HCT116 (cell line): ENCODE results near the gene KIAA1671. TPM values are rescaled to one million over a fixed set of nuclear protein-coding genes. Genes with fewer than 3 reads are reported as not detected.

Experiments used
- ATAC-seq: fragments of 200-7000 bp; cut with Tn5 transposase; 2 replicates; pipeline ENCODE4 v1.9.1; 2020; ENCODE audit warnings: mild to moderate bottlenecking, moderate library complexity
- BruUV-seq: library from RNA; stranded (reverse); fragments of 400-500 nt; replicated peaks from 2 replicates; lab custom pipeline; 2021; lab: Mats Ljungman, UMichigan
- CTCF ChIA-PET: fragments of 300-600 bp; sonication (Branson Sonifier 250); formaldehyde crosslinking; loops from one replicate; lab custom pipeline; 2021; ENCODE audit warnings: antibody characterized with exemption; lab: Charles Lee
- POLR2A ChIA-PET: fragments of 300-600, 350-600 bp; sonication (Branson Sonifier 250); formaldehyde crosslinking; loops from one replicate; lab custom pipeline; 2021; ENCODE audit warnings: antibody characterized with exemption; lab: Charles Lee
- RAD21 ChIA-PET, 2 experiments: fragments of 300-600 bp; sonication (Branson Sonifier 250); formaldehyde crosslinking; loops; one replicate each; lab custom pipeline; 2023; ENCODE audit warnings: low total read pairs in 2 of 2; ENCODE audit not compliant: uncharacterized antibody in 2 of 2, unreplicated experiment in 2 of 2, low non-redundant PET in 1 of 2; lab: Charles Lee
- DNase-seq: peaks from one replicate; pipeline ENCODE4 v3.0.0-alpha.2; 2010; ENCODE audit warnings: low read depth, low spot score
- H2AFZ ChIP-seq: fragments of 200-600 bp; shearing (Covaris generic), sonication (generic); 2 replicates; pipeline ENCODE4 v1.6.1; 2017; ENCODE audit warnings: low read depth, mixed run types, mixed read lengths, antibody characterized with exemption, low read length; ENCODE audit not compliant: poor library complexity, severe bottlenecking
- H3K27ac ChIP-seq: 2 replicates; pipeline ENCODE4 v1.5.1; 2012; ENCODE audit warnings: low read depth, low read length
- H3K27me3 ChIP-seq: fragments of 200-600 bp; sonication (generic); 2 replicates; pipeline ENCODE4 v1.6.1; 2016; ENCODE audit warnings: mixed run types, low read length, mixed read lengths; ENCODE audit not compliant: insufficient read depth
- H3K36me3 ChIP-seq, 2 experiments: fragments of 200-500 bp in 1 of 2; fragments of 200-600 bp in 1 of 2; sonication (Bioruptor generic) in 1 of 2; sonication (generic) in 1 of 2; 2 replicates each; pipeline versions ENCODE4 v1.5.1 to v1.6.1; 2014 to 2016; ENCODE audit warnings: low read length in 2 of 2, inconsistent platforms in 1 of 2, mixed read lengths in 1 of 2, mixed run types in 1 of 2; ENCODE audit not compliant: insufficient read depth in 2 of 2, control insufficient read depth in 1 of 2
- H3K4me1 ChIP-seq, 2 experiments: fragments of 200-600 bp in 1 of 2; sonication (generic) in 1 of 2; 2 replicates each; pipeline versions ENCODE4 v1.5.1 to v1.6.1; 2012 to 2017; ENCODE audit warnings: low read length in 2 of 2, inconsistent platforms in 1 of 2, mild to moderate bottlenecking in 1 of 2, mixed read lengths in 1 of 2, mixed run types in 1 of 2, moderate library complexity in 1 of 2; ENCODE audit not compliant: insufficient read depth in 2 of 2, control insufficient read depth in 1 of 2
- H3K4me2 ChIP-seq: fragments of 200-600 bp; sonication (generic); 2 replicates; pipeline ENCODE4 v1.6.1; 2017; ENCODE audit warnings: mixed run types, low read length, mixed read lengths
- H3K4me3 ChIP-seq, 2 experiments: fragments of 200-600 bp in 1 of 2; sonication (generic) in 1 of 2; replicated peaks in 1 of 2; 2 replicates each; pipeline ENCODE4 v1.5.1; 2011 to 2016; ENCODE audit warnings: low read length in 2 of 2, control low read depth in 1 of 2, low read depth in 1 of 2, mild to moderate bottlenecking in 1 of 2, mixed read lengths in 1 of 2, mixed run types in 1 of 2
- H3K79me2 ChIP-seq: fragments of 200-600 bp; sonication (generic); 2 replicates; pipeline ENCODE4 v1.6.1; 2017; ENCODE audit warnings: mild to moderate bottlenecking, mixed run types, low read length, moderate library complexity, mixed read lengths; ENCODE audit not compliant: insufficient read depth
- H3K9ac ChIP-seq: fragments of 200-600 bp; sonication (generic); 2 replicates; pipeline ENCODE4 v1.6.1; 2016; ENCODE audit warnings: low read length, mixed read lengths
- H3K9me2 ChIP-seq: fragments of 200-600 bp; sonication (generic), shearing (Covaris generic); 2 replicates; pipeline ENCODE4 v1.6.1; 2017; ENCODE audit warnings: mixed run types, mild to moderate bottlenecking, moderate library complexity; ENCODE audit not compliant: insufficient read depth
- H3K9me3 ChIP-seq, 2 experiments: fragments of 200-500 bp in 1 of 2; fragments of 200-600 bp in 1 of 2; sonication (Bioruptor generic) in 1 of 2; sonication (generic) in 1 of 2; 2 replicates each; pipeline ENCODE4 v1.6.1; 2014 to 2017; ENCODE audit warnings: low read length in 2 of 2, mixed read lengths in 2 of 2, inconsistent platforms in 1 of 2, low read depth in 1 of 2, mild to moderate bottlenecking in 1 of 2, mixed run types in 1 of 2, moderate library complexity in 1 of 2; ENCODE audit not compliant: control insufficient read depth in 1 of 2, insufficient read depth in 1 of 2
- H4K20me1 ChIP-seq: fragments of 200-600 bp; sonication (generic), shearing (Covaris generic); 2 replicates; pipeline ENCODE4 v1.6.1; 2017; ENCODE audit warnings: mixed run types, mild to moderate bottlenecking, moderate library complexity; ENCODE audit not compliant: insufficient read depth
- EZH2 ChIP-seq: fragments of 200-600 bp; sonication (generic); IDR thresholded peaks from 2 replicates; pipeline ENCODE4 v1.6.1; 2017; ENCODE audit warnings: antibody characterized with exemption, mixed run types
- SP1 ChIP-seq: IDR thresholded peaks from 2 replicates; pipeline ENCODE4 v1.6.1; 2012; ENCODE audit warnings: low read depth
- ZBTB33 ChIP-seq: IDR thresholded peaks from 2 replicates; pipeline ENCODE4 v1.6.1; 2011; ENCODE audit warnings: mild to moderate bottlenecking, low read length, moderate library complexity; ENCODE audit not compliant: insufficient replicate concordance; ENCODE audit errors: extremely low read depth
- intact Hi-C: fragments of 100-400 bp; cut with micrococcal nuclease; formaldehyde crosslinking; loops from 2 replicates; pipeline ENCODE4 v1.10.0; 2022
- total RNA-seq: library from RNA; stranded (reverse); gene quantifications from one replicate; pipeline ENCODE4 v1.2.1, GENCODE V29; 2021; ENCODE audit not compliant: unreplicated experiment

The KIAA1671 gene
- total RNA-seq, 1 experiment from 2014 or later, result 36.8 TPM

GRCh38 chr22:25025491-25026400 lies 73.2 kb downstream of the KIAA1671 start:
- Histone ChIP-seq H3K9ac (peak overlapping the region; percentile 39), H3K27me3 (no peaks in the 10 kb centered on the region), H3K9me2 (no peaks in the 10 kb centered on the region), H3K27ac (peak overlapping the region; percentile 25; the same call in 1 of the 2 replicates), H3K36me3 (peaks cover 4 to 12% of the 10 kb centered on the region in 2 experiments; a peak in 2 of 4 replicates), H3K4me3 (peak overlapping the region in 1 of 2 experiments; percentile 25; a peak in 2 of 4 replicates), H3K4me2 (peak overlapping the region; percentile 68), H3K9me3 (no peaks in the 10 kb centered on the region), H4K20me1 (no peaks in the 10 kb centered on the region), H2AFZ (no peak overlapping the region), H3K4me1 (peaks cover 24 to 37% of the 10 kb centered on the region in 2 experiments), H3K79me2 (peaks cover 13% of the 10 kb centered on the region; the same call in 1 of the 2 replicates)
- TF ChIP-seq ZBTB33 (no peak), SP1 (no peak), EZH2 (no peak)
- ChIA-PET POLR2A (no interaction called here), RAD21 (interaction anchor here in 1 of 2 experiments (0.8 kb wide), 1 partner anchor 87 kb away, joined by 3 read pairs; no protein-coding TSS in a partner anchor), CTCF (no interaction called here)
- intact Hi-C loops, result loop anchor here (2.0 to 5.0 kb wide), 2 partner anchors 31 to 73 kb away; partner anchors contain the start of gene KIAA1671
- BruUV-seq, result no TSS peak
- DNase-seq (no peak), ATAC-seq (peak; percentile 60)
